H9 (cell line): ENCODE measurements around the gene CALHM1. TPM values are rescaled to one million over a fixed set of nuclear protein-coding genes. Genes with fewer than 3 reads are reported as not detected.

Experiments
- DNase-seq: peaks from one replicate; pipeline ENCODE4 v3.0.0-alpha.2; 2017
- H2AFZ ChIP-seq: one replicate; pipeline ENCODE4 v1.6.1; 2013; ENCODE audit warnings: mild to moderate bottlenecking, low read length, control low read depth, moderate library complexity
- H2AK5ac ChIP-seq: 2 replicates; pipeline ENCODE4 v1.6.1; 2013; ENCODE audit warnings: low read length, control low read depth, mixed read lengths; ENCODE audit not compliant: insufficient read length
- H2BK120ac ChIP-seq: one replicate; pipeline ENCODE4 v1.6.1; 2013; ENCODE audit warnings: low read depth, mild to moderate bottlenecking, low read length, control low read depth, inconsistent platforms; ENCODE audit not compliant: poor library complexity, severe bottlenecking
- H2BK12ac ChIP-seq: 2 replicates; pipeline ENCODE4 v1.6.1; 2013; ENCODE audit warnings: low read length, control low read depth, mixed read lengths, low read depth; ENCODE audit not compliant: insufficient read length
- H2BK15ac ChIP-seq: 2 replicates; pipeline ENCODE4 v1.6.1; 2013; ENCODE audit warnings: low read depth, low read length, control low read depth
- H2BK20ac ChIP-seq: one replicate; pipeline ENCODE4 v1.6.1; 2013; ENCODE audit warnings: low read depth, mild to moderate bottlenecking, low read length, control low read depth, inconsistent platforms; ENCODE audit not compliant: poor library complexity, severe bottlenecking
- H2BK5ac ChIP-seq: 2 replicates; pipeline ENCODE4 v1.6.1; 2013; ENCODE audit warnings: low read length, control low read depth, mixed read lengths; ENCODE audit not compliant: insufficient read length
- H3K14ac ChIP-seq: 2 replicates; pipeline ENCODE4 v1.6.1; 2013; ENCODE audit warnings: low read length, control low read depth; ENCODE audit not compliant: insufficient read depth
- H3K18ac ChIP-seq: 2 replicates; pipeline ENCODE4 v1.6.1; 2013; ENCODE audit warnings: low read depth, mild to moderate bottlenecking, mixed read lengths, low read length, control low read depth; ENCODE audit not compliant: insufficient read length
- H3K23ac ChIP-seq: 2 replicates; pipeline ENCODE4 v1.6.1; 2013; ENCODE audit warnings: low read length, control low read depth, mixed read lengths, low read depth; ENCODE audit not compliant: insufficient read length
- H3K23me2 ChIP-seq: 2 replicates; pipeline ENCODE4 v1.6.1; 2013; ENCODE audit warnings: low read depth, mild to moderate bottlenecking, mixed read lengths, low read length, control low read depth; ENCODE audit not compliant: insufficient read length, poor library complexity, severe bottlenecking
- H3K27ac ChIP-seq: 2 replicates; pipeline ENCODE4 v1.5.1; 2013; ENCODE audit warnings: low read length, control low read depth, mixed read lengths, low read depth; ENCODE audit not compliant: insufficient read length
- H3K27me3 ChIP-seq: 2 replicates; pipeline ENCODE4 v1.6.1; 2013; ENCODE audit warnings: low read length, control low read depth, inconsistent platforms; ENCODE audit not compliant: insufficient read depth
- H3K4ac ChIP-seq: 2 replicates; pipeline ENCODE4 v1.6.1; 2013; ENCODE audit warnings: low read depth, mild to moderate bottlenecking, control low read depth, inconsistent platforms, low read length, moderate library complexity
- H3K4me1 ChIP-seq: 2 replicates; pipeline ENCODE4 v1.6.1; 2013; ENCODE audit warnings: low read length, control low read depth, inconsistent platforms; ENCODE audit not compliant: insufficient read depth
- H3K4me2 ChIP-seq: 2 replicates; pipeline ENCODE4 v1.6.1; 2013; ENCODE audit warnings: low read length, control low read depth, mixed read lengths; ENCODE audit not compliant: insufficient read length, insufficient read depth
- H3K56ac ChIP-seq: 2 replicates; pipeline ENCODE4 v1.6.1; 2013; ENCODE audit warnings: low read depth, mild to moderate bottlenecking, mixed read lengths, low read length, control low read depth; ENCODE audit not compliant: insufficient read length
- H3K79me1 ChIP-seq: 2 replicates; pipeline ENCODE4 v1.6.1; 2013; ENCODE audit warnings: low read depth, mild to moderate bottlenecking, moderate library complexity, low read length, control low read depth, inconsistent platforms; ENCODE audit not compliant: insufficient read depth, poor library complexity, severe bottlenecking
- H3K79me2 ChIP-seq: 2 replicates; pipeline ENCODE4 v1.6.1; 2013; ENCODE audit warnings: low read length, control low read depth, inconsistent platforms; ENCODE audit not compliant: insufficient read depth
- H3K9ac ChIP-seq: 2 replicates; pipeline ENCODE4 v1.6.1; 2013; ENCODE audit warnings: low read length, control low read depth, mixed read lengths; ENCODE audit not compliant: insufficient read length; ENCODE audit errors: extremely low read depth
- H3K9me3 ChIP-seq: one replicate; pipeline ENCODE4 v1.6.1; 2013; ENCODE audit warnings: low read depth, low read length, inconsistent platforms; ENCODE audit not compliant: control insufficient read depth
- H3T11ph ChIP-seq: one replicate; pipeline ENCODE4 v1.6.1; 2013; ENCODE audit warnings: mild to moderate bottlenecking, low read length, control low read depth, inconsistent platforms
- H4K20me1 ChIP-seq: one replicate; pipeline ENCODE4 v1.6.1; 2013; ENCODE audit not compliant: control insufficient read depth, insufficient read length, insufficient read depth
- H4K5ac ChIP-seq: 2 replicates; pipeline ENCODE4 v1.6.1; 2013; ENCODE audit warnings: low read depth, mild to moderate bottlenecking, mixed read lengths, low read length, control low read depth; ENCODE audit not compliant: insufficient read length
- H4K8ac ChIP-seq: replicated peaks from 2 replicates; pipeline ENCODE4 v1.6.1; 2013; ENCODE audit warnings: low read length, control low read depth, mixed read lengths, low read depth; ENCODE audit not compliant: insufficient read length
- H4K91ac ChIP-seq: 2 replicates; pipeline ENCODE4 v1.6.1; 2013; ENCODE audit warnings: low read depth, mild to moderate bottlenecking, moderate library complexity, mixed read lengths, low read length, control low read depth; ENCODE audit not compliant: insufficient read length
- H3K27ac Mint-ChIP-seq, 3 experiments: 2 replicates in 2 of 3; 3 replicates in 1 of 3; pipeline ENCODE4 v1.8.0; 2020 to 2021; ENCODE audit warnings: mixed read lengths in 3 of 3, mild to moderate bottlenecking in 1 of 3, moderate library complexity in 1 of 3
- H3K27me3 Mint-ChIP-seq: 2 replicates; pipeline ENCODE4 v1.8.0; 2021; ENCODE audit warnings: low read depth, mild to moderate bottlenecking, moderate library complexity, mixed read lengths
- H3K36me3 Mint-ChIP-seq, 3 experiments: 2 replicates in 2 of 3; 3 replicates in 1 of 3; pipeline ENCODE4 v1.8.0; 2020 to 2021; ENCODE audit warnings: low read depth in 3 of 3, mixed read lengths in 3 of 3; ENCODE audit not compliant: insufficient read depth in 1 of 3
- H3K4me1 Mint-ChIP-seq, 2 experiments: 2 replicates each; pipeline ENCODE4 v1.8.0; 2020; ENCODE audit warnings: mixed read lengths in 2 of 2
- H3K4me3 Mint-ChIP-seq, 2 experiments: 2 replicates in 1 of 2; 3 replicates in 1 of 2; pipeline ENCODE4 v1.8.0; 2020 to 2021; ENCODE audit warnings: mild to moderate bottlenecking in 2 of 2, mixed read lengths in 2 of 2, moderate library complexity in 1 of 2
- H3K9me3 Mint-ChIP-seq, 2 experiments: 2 replicates in 1 of 2; 3 replicates in 1 of 2; pipeline ENCODE4 v1.8.0; 2020; ENCODE audit warnings: mild to moderate bottlenecking in 2 of 2, mixed read lengths in 2 of 2, moderate library complexity in 1 of 2
- WGBS: extraction: QIAGEN DNeasy Blood & Tissue Kit; methylation state at CpG from one replicate; pipeline ENCODE4 v1.1.7; 2013; ENCODE audit warnings: missing lambda C conversion rate, low lambda C conversion rate, mixed read lengths; ENCODE audit not compliant: insufficient read length; ENCODE audit errors: extremely low coverage; 5-methylcytosine and 5-hydroxymethylcytosine counted together
- total RNA-seq: library from RNA; stranded (reverse); gene quantifications from 2 replicates; pipeline ENCODE4 v1.2.1, GENCODE V29; 2021
- TF ChIP-seq, protein P1 (sequence below): fragments of 200-600 bp; sonication (generic); conservative IDR thresholded peaks from 3 replicates; pipeline ENCODE4 v1.8.0; 2021; ENCODE audit warnings: antibody characterized with exemption, mild to moderate bottlenecking

Gene CALHM1
- total RNA-seq, 1 experiment from 2014 or later = 0.13 TPM

DNA sequence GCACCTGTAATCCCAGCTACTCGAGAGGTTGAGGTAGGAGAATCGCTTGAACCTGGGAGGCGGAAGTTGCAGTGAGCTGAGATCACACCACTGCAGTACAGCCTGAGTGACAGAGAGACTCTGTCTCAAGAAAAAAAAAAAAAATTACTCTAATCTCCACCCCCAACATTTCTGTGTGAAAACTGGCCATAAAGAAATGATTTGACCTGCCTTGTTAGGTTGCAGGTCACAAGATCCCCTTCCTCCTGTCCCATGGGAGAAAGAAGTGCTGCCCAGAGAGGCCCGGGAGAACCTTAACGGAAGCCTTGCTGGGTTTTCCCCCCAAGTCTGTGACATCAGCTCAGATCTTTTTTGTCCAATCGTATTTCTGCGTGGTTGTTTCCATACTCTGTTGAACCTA lies 8.7 kb upstream of the CALHM1 start:
- no peak overlapping the region for H2AK5ac ChIP-seq
- H3K9ac ChIP-seq = no peak overlapping the region
- H2BK20ac ChIP-seq = no peak overlapping the region
- no peak overlapping the region for H2BK15ac ChIP-seq
- no peak overlapping the region for H3K4ac ChIP-seq
- no peak overlapping the region for H2BK120ac ChIP-seq
- H3K4me1 ChIP-seq = no peaks in the 10 kb centered on the region; the same call in 1 of the 2 replicates
- H3K23me2 ChIP-seq = no peaks in the 10 kb centered on the region
- no peak overlapping the region for H3K23ac ChIP-seq
- H2AFZ ChIP-seq = no peak overlapping the region
- no peak overlapping the region for H3K4me2 ChIP-seq
- H3K14ac ChIP-seq = no peak overlapping the region
- Mint-ChIP-seq H3K4me3 (no peak overlapping the region), H3K27me3 (peaks cover 9% of the 10 kb centered on the region), H3K36me3 (no peaks in the 10 kb centered on the region), H3K9me3 (no peaks in the 10 kb centered on the region), H3K4me1 (peaks cover 14 to 15% of the 10 kb centered on the region in 2 experiments), H3K27ac (no peak overlapping the region)
- no peak overlapping the region for H4K5ac ChIP-seq
- H3K56ac ChIP-seq = no peak overlapping the region
- H3K27me3 ChIP-seq = no peaks in the 10 kb centered on the region
- H3K18ac ChIP-seq = no peak overlapping the region
- WGBS = no CpG with 5 or more reads among the region's 7 CpGs
- H2BK12ac ChIP-seq = no peak overlapping the region
- no peak overlapping the region for H4K91ac ChIP-seq
- no peaks in the 10 kb centered on the region for H3K79me2 ChIP-seq
- H2BK5ac ChIP-seq = no peak overlapping the region
- no peak for DNase-seq
- H3K9me3 ChIP-seq = no peaks in the 10 kb centered on the region
- TF ChIP-seq, protein P1, sequence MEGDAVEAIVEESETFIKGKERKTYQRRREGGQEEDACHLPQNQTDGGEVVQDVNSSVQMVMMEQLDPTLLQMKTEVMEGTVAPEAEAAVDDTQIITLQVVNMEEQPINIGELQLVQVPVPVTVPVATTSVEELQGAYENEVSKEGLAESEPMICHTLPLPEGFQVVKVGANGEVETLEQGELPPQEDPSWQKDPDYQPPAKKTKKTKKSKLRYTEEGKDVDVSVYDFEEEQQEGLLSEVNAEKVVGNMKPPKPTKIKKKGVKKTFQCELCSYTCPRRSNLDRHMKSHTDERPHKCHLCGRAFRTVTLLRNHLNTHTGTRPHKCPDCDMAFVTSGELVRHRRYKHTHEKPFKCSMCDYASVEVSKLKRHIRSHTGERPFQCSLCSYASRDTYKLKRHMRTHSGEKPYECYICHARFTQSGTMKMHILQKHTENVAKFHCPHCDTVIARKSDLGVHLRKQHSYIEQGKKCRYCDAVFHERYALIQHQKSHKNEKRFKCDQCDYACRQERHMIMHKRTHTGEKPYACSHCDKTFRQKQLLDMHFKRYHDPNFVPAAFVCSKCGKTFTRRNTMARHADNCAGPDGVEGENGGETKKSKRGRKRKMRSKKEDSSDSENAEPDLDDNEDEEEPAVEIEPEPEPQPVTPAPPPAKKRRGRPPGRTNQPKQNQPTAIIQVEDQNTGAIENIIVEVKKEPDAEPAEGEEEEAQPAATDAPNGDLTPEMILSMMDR = no peak
- no peak overlapping the region for H4K8ac ChIP-seq
- no peak overlapping the region for H3K27ac ChIP-seq
- no peaks in the 10 kb centered on the region for H4K20me1 ChIP-seq
- no peaks in the 10 kb centered on the region for H3K79me1 ChIP-seq
- H3T11ph ChIP-seq = no peak overlapping the region
